ENCODE results near the gene FGD5.

Gene FGD5

DNA sequence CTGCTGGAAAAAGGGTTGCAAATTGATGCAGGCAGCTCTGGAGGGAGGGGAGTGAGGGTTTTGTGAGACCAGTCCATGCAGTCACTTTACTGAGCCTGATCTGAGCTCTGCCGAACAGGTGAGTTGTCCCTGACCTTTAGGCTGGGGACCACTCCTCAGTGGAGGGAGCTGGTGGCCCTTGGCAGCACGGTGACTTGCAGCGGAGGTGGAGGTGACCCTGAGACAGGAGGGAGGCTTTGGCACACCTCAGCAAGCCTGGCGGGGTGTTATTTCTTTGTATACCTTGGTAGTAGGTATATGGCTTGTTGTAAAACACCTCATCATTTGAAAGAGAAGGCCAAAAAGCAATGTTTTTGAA lies 43.5 kb downstream of the FGD5 start:
- TF ChIP-seq, protein P1, sequence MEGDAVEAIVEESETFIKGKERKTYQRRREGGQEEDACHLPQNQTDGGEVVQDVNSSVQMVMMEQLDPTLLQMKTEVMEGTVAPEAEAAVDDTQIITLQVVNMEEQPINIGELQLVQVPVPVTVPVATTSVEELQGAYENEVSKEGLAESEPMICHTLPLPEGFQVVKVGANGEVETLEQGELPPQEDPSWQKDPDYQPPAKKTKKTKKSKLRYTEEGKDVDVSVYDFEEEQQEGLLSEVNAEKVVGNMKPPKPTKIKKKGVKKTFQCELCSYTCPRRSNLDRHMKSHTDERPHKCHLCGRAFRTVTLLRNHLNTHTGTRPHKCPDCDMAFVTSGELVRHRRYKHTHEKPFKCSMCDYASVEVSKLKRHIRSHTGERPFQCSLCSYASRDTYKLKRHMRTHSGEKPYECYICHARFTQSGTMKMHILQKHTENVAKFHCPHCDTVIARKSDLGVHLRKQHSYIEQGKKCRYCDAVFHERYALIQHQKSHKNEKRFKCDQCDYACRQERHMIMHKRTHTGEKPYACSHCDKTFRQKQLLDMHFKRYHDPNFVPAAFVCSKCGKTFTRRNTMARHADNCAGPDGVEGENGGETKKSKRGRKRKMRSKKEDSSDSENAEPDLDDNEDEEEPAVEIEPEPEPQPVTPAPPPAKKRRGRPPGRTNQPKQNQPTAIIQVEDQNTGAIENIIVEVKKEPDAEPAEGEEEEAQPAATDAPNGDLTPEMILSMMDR (IDR thresholded peaks at IDR 0.05; ENCODE audit: insufficient read depth, low read length, poor library complexity, severe bottlenecking) = no peak
- no peaks in the 10 kb centered on the region for H3K36me3 ChIP-seq (ENCODE audit: control insufficient read depth, insufficient read depth, low read length)
- H3K4me3 ChIP-seq (replicated peaks; ENCODE audit: low read depth, low read length) = no peak overlapping the region
- no peak for DNase-seq (ENCODE audit: extremely low read depth, insufficient read length)
- H3K27me3 ChIP-seq (replicated peaks; ENCODE audit: control insufficient read depth, insufficient read depth, low read length) = no peaks in the 10 kb centered on the region; the same call in none of the 2 replicates

DNA sequence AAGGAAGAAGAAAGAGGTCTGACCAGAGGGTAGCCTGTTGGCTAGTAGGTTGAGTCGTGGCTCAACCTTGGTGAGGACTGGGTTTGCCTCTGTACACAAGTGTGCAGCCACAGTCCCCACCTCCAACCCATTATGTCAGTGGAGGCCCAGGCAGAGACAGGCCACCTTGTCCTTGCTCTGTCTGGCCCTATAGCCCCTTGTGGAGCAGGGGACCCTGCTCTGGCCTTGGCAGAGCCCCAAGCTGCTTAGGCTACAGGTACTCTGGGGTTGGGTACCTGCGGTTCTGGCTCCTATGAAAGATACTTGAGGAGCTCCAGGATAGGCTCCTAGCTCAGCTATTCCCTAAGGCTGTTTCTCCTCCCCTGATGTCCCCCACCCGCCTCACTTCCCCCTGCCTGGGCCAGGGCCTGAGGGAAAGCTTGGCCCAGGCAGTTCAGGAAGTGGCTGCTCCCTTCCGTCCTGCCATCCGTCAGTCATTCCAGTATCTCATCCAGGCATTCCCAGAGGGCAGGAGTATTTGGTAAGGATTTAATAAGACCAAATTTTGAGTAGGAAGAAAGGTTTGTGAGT lies 44.0 kb downstream of the FGD5 start:
- TF ChIP-seq, protein P1 (IDR thresholded peaks at IDR 0.05; ENCODE audit: insufficient read depth, low read length, poor library complexity, severe bottlenecking) = no peak
- DNase-seq (ENCODE audit: extremely low read depth, insufficient read length) = no peak
- no peak overlapping the region for H3K4me3 ChIP-seq (replicated peaks; ENCODE audit: low read depth, low read length)
- H3K27me3 ChIP-seq (replicated peaks; ENCODE audit: control insufficient read depth, insufficient read depth, low read length) = no peaks in the 10 kb centered on the region; the same call in none of the 2 replicates
- H3K36me3 ChIP-seq (ENCODE audit: control insufficient read depth, insufficient read depth, low read length) = no peaks in the 10 kb centered on the region

DNA sequence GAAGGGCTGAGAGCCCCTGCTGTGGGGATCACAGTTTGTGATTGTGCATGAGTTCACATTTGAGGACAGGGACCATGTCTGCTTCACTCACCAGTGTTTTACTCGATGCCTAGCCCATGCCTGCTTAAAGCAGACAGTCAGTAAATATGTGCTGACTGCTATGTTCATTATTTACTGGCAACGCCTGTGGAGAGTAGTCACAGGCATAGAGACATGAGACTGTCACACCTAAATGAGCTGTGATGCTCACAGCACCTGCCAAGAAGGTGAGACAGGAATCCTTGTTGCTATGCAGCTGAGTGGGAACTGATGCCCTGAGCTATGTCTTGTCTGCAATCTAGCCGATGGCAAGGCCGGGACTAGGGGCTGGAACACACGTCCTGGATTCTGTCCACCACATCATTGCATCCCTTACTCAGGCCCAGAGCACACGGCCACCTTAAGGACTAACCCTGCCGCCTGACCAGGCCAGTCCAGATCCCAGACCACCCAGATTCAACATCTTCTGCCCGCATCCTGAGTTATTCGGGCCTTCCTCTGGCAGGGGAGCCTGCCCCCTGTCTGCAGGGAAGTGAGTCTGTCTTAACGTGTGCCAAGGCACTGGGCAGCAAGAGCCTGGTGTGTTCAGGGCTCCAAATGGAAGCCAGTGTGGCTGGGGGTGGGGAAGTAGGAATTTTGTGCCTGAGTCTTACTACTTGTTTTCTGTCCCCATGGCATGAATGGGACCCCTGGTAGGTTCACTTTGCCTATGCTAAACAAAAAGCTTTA lies 44.8 kb downstream of the FGD5 start:
- no peaks in the 10 kb centered on the region; the same call in none of the 2 replicates for H3K27me3 ChIP-seq (replicated peaks; ENCODE audit: control insufficient read depth, insufficient read depth, low read length)
- no peak overlapping the region for H3K4me3 ChIP-seq (replicated peaks; ENCODE audit: low read depth, low read length)
- no peak for DNase-seq (ENCODE audit: extremely low read depth, insufficient read length)
- TF ChIP-seq, protein P1 (IDR thresholded peaks at IDR 0.05; ENCODE audit: insufficient read depth, low read length, poor library complexity, severe bottlenecking) = peak; percentile 33
- no peaks in the 10 kb centered on the region for H3K36me3 ChIP-seq (ENCODE audit: control insufficient read depth, insufficient read depth, low read length)

DNA sequence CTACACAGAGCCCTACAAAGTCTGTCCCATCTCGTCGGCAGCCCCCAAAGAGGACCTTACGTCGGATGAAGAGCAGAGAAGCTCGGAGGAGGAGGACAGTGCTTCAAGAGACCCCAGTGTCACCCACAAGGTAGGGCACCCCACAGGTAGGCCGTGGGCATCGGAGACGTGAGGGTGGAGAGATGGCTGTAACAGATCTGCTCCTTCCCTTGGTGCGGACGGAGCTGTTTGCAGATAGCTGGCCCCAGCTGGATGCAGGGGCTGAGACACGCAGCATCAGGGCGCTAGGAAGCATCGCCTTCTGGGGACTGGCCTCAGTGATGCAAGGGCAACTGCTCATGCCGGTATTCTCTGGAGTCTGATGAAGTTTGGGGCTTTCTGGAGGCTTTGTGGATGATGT lies 45.4 kb downstream of the FGD5 start:
- no peaks in the 10 kb centered on the region for H3K36me3 ChIP-seq (ENCODE audit: control insufficient read depth, insufficient read depth, low read length)
- no peak overlapping the region for H3K4me3 ChIP-seq (replicated peaks; ENCODE audit: low read depth, low read length)
- H3K27me3 ChIP-seq (replicated peaks; ENCODE audit: control insufficient read depth, insufficient read depth, low read length) = no peaks in the 10 kb centered on the region; the same call in none of the 2 replicates
- TF ChIP-seq, protein P1 (IDR thresholded peaks at IDR 0.05; ENCODE audit: insufficient read depth, low read length, poor library complexity, severe bottlenecking) = no peak
- DNase-seq (ENCODE audit: extremely low read depth, insufficient read length) = no peak

DNA sequence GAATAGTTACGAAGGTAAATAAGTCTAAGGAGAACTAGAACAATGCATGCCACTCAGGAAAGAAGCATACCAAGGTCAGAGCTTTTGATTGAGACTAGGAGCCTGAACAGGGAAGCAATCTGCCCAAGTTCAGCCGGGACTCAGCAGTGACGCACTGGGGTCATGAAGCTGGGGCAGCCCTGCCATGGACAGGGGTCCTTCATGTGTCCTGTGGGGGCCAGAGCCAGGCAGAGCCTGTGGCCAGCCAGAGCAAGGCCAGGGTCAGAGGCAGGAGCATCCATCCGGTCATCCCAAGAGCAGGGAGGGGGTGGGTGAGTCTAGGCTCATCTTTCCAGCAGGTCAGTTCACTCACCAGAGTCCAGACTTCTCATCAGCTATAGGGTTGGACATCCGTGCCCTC lies 47.9 kb downstream of the FGD5 start:
- TF ChIP-seq, protein P1 (IDR thresholded peaks at IDR 0.05; ENCODE audit: insufficient read depth, low read length, poor library complexity, severe bottlenecking) = no peak
- no peak for DNase-seq (ENCODE audit: extremely low read depth, insufficient read length)
- H3K27me3 ChIP-seq (replicated peaks; ENCODE audit: control insufficient read depth, insufficient read depth, low read length) = no peaks in the 10 kb centered on the region; the same call in none of the 2 replicates
- no peaks in the 10 kb centered on the region for H3K36me3 ChIP-seq (ENCODE audit: control insufficient read depth, insufficient read depth, low read length)
- no peak overlapping the region for H3K4me3 ChIP-seq (replicated peaks; ENCODE audit: low read depth, low read length)

Measured in GM06990 (cell line).